Mucosa of descending colon (tissue), 3 donors: ENCODE measurements around the gene CDH4. TPM values are rescaled to one million over a fixed set of nuclear protein-coding genes. Genes with fewer than 3 reads are reported as not detected.

Experiments used
- ATAC-seq: fragments of 200-7000 bp; cut with Tn5 transposase; one replicate; pipeline ENCODE4 v1.9.1; 2020; ENCODE audit warnings: mild to moderate bottlenecking, moderate library complexity
- DNase-seq, 3 donors: peaks; one replicate each; pipeline ENCODE4 v3.0.0-alpha.2; 2020
- H3K36me3 ChIP-seq: fragments of 200-600 bp; one replicate; pipeline ENCODE4 v1.8.0; 2021; ENCODE audit warnings: low read depth, mild to moderate bottlenecking
- H3K4me1 ChIP-seq: fragments of 200-600 bp; one replicate; pipeline ENCODE4 v1.8.0; 2021; ENCODE audit warnings: low read depth, mild to moderate bottlenecking
- H3K4me3 ChIP-seq: fragments of 200-600 bp; one replicate; pipeline ENCODE4 v1.8.0; 2021; ENCODE audit warnings: mild to moderate bottlenecking
- H3K9me3 ChIP-seq: fragments of 200-600 bp; one replicate; pipeline ENCODE4 v1.8.0; 2021; ENCODE audit warnings: mild to moderate bottlenecking
- intact Hi-C, 2 donors: fragments of 100-400 bp; cut with DNase I in 1 of 2; cut with micrococcal nuclease in 1 of 2; formaldehyde crosslinking; loops; one replicate each; pipeline versions ENCODE4 v1.11.0 to v1.11.1; 2022; cut with DNase I, micrococcal nuclease
- total RNA-seq, 3 donors: library from RNA; stranded (reverse); fragmentation: NEBNext Ultra II Directional in 2 of 3; extraction: Animal tissue kit (Norgen Biotek cat#: 25700) in 2 of 3; gene quantifications; one replicate each; pipeline versions ENCODE4 v1.2.1 to v1.2.4, GENCODE V29; 2021 to 2023
- TF ChIP-seq, protein P1 (sequence below): fragments of 200-600 bp; IDR thresholded peaks from one replicate; pipeline ENCODE4 v1.8.0; 2022; ENCODE audit warnings: antibody characterized with exemption, mild to moderate bottlenecking
- donor health status: DM: no; HTN: no; CAD: no; lungs with moderate emphysema.
- donor health status: DM: no; HTN: no; CAD: no.
- donor health status: DM: no; HTN: yes; CAD: no.

Gene CDH4
- total RNA-seq, 3 donors from 2014 or later, result 0.16 TPM; not detected in 2

DNA sequence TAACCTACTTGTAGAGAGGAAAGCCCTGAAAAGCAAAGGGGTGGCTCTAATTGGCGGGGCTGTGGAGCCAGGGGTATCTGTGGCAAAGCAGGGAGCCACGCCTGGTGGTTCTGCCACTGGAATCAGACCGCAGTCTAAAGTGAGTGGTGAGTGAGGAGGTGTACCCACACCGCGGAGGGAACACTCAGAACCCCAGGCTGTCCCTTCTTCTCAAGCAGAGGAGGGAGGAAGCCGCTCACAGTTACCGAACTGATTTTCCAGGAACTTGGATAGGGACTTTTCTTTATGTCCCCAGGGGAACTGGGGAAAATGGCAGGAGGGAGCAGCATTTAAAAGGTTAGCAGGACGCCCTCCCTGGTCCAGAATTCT, 526.4 kb downstream of the CDH4 start:
- no peak for DNase-seq
- Histone ChIP-seq H3K36me3 (no peaks in the 10 kb centered on the region), H3K4me3 (no peak overlapping the region), H3K9me3 (peaks cover 5% of the 10 kb centered on the region), H3K4me1 (no peaks in the 10 kb centered on the region)
- ATAC-seq, result no peak
- TF ChIP-seq, protein P1, sequence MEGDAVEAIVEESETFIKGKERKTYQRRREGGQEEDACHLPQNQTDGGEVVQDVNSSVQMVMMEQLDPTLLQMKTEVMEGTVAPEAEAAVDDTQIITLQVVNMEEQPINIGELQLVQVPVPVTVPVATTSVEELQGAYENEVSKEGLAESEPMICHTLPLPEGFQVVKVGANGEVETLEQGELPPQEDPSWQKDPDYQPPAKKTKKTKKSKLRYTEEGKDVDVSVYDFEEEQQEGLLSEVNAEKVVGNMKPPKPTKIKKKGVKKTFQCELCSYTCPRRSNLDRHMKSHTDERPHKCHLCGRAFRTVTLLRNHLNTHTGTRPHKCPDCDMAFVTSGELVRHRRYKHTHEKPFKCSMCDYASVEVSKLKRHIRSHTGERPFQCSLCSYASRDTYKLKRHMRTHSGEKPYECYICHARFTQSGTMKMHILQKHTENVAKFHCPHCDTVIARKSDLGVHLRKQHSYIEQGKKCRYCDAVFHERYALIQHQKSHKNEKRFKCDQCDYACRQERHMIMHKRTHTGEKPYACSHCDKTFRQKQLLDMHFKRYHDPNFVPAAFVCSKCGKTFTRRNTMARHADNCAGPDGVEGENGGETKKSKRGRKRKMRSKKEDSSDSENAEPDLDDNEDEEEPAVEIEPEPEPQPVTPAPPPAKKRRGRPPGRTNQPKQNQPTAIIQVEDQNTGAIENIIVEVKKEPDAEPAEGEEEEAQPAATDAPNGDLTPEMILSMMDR, result no peak
- intact Hi-C loops, result no loop called here

DNA sequence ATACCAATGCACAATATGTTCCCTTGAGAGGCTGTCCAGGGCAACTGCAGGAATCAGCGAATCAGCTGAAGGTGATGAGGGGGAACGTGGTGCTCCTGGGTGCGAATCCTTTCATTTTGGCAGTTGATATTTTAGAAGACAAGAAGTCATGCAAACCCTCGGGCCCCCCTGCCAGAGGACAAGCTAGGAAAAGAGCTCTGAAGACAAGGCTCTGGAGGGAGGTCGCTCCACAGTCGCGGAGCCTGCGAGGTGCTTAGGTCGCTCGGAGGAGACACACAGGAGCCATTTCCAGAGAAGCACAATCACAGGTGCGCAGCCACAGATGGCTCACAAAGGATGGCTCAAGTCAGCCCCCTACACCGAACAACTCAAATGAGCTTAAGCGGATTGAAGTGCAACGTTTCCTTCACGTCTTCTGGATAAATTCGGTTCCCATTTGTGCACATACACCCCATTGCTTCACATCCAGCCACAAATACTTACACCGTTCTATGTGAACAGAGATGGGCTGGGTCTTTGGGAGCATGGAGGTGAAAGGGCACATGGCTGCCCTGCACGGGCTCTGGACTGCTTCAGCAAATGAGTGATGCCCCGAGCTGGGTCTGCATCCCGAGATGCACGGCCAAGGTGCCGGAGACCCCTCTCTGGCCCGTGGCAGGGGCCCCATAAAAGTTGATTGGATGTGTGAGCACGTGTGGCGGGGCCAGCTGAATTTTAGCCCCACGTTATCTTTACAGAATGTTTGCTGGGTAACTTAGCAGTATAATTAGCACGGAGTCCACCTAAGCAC, 527.3 kb downstream of the CDH4 start:
- Histone ChIP-seq H3K9me3 (peaks cover 5% of the 10 kb centered on the region), H3K36me3 (no peaks in the 10 kb centered on the region), H3K4me1 (no peaks in the 10 kb centered on the region), H3K4me3 (no peak overlapping the region)
- ATAC-seq (no peak), DNase-seq (no peak)
- intact Hi-C loops, result no loop called here
- TF ChIP-seq, protein P1, result no peak

GRCh38 chr20:61780066-61780465, 528.0 kb downstream of the CDH4 start:
- no peak for DNase-seq

GRCh38 chr20:61784801-61785566, 532.9 kb downstream of the CDH4 start:
- peaks cover 5% of the 10 kb centered on the region for H3K9me3 ChIP-seq
- intact Hi-C loops, result no loop called here
- ATAC-seq, result no peak

More at GRCh38 chr20:61780066-61780465, 528.0 kb downstream of the CDH4 start:
- H3K4me1 ChIP-seq, result no peaks in the 10 kb centered on the region
- TF ChIP-seq, protein P1, result no peak
- intact Hi-C loops, result no loop called here
- peaks cover 5% of the 10 kb centered on the region for H3K9me3 ChIP-seq
- no peak overlapping the region for H3K4me3 ChIP-seq
- ATAC-seq, result no peak
- no peaks in the 10 kb centered on the region for H3K36me3 ChIP-seq

GRCh38 chr20:61785567-61785816, 533.4 kb downstream of the CDH4 start:
- DNase-seq (no peak), ATAC-seq (no peak)
- H3K36me3 ChIP-seq, result no peaks in the 10 kb centered on the region
- TF ChIP-seq, protein P1, result no peak
- intact Hi-C loops, result no loop called here
- peaks cover 5% of the 10 kb centered on the region for H3K9me3 ChIP-seq
- no peaks in the 10 kb centered on the region for H3K4me1 ChIP-seq
- no peak overlapping the region for H3K4me3 ChIP-seq

More at GRCh38 chr20:61784801-61785566, 532.9 kb downstream of the CDH4 start:
- H3K36me3 ChIP-seq, result no peaks in the 10 kb centered on the region
- DNase-seq, result no peak
- TF ChIP-seq, protein P1, result no peak
- H3K4me1 ChIP-seq, result no peaks in the 10 kb centered on the region
- no peak overlapping the region for H3K4me3 ChIP-seq
